ENCODE data around the gene ZFPM1.

The ZFPM1 gene

DNA sequence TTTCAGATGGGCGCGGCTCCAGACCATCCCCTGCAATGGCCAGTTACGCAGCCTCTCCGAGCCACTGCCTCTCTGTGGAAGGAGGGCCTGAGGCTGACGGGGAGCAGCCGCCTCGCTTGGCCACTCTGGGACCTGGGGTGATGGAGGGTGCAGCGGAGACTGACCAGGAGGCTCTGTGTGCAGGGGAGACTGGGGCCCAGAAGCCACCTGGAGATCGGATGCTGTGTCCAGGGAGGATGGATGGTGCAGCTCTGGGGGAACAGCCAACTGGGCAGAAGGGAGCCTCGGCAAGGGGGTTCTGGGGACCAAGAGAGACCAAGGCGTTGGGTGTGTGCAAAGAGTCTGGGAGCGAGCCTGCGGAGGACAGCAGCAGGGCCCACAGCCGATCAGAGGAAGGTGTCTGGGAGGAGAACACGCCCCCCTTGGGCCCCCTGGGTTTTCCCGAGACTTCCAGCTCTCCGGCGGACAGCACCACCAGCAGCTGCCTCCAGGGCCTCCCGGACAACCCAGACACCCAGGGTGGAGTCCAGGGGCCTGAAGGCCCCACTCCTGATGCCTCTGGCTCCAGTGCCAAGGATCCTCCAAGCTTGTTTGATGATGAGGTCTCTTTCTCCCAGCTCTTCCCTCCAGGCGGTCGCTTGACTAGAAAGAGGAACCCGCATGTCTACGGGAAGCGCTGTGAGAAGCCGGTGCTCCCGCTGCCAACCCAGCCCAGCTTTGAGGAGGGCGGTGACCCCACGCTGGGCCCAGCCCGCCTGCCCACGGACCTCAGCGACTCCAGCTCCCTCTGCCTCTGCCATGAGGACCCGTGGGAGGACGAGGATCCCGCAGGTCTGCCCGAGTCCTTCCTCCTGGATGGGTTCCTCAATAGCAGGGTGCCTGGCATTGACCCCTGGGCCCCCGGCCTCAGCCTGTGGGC is 17.4 kb upstream of the ZFPM1 start:
- peak; percentile 24 to 38 for DNase-seq

DNA sequence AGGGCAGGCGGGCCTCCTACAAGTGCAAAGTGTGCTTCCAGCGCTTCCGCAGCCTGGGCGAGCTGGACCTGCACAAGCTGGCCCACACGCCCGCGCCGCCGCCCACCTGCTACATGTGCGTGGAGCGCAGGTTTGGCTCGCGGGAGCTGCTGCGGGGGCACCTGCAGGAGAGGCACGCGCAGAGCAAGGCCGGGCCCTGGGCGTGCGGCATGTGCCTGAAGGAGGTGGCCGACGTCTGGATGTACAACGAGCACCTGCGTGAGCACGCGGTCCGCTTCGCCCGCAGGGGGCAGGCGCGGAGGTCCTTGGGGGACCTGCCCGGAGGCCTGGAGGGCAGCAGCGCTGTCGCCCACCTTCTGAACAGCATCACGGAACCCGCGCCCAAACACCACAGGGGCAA is 16.3 kb upstream of the ZFPM1 start:
- DNase-seq: no peak

DNA sequence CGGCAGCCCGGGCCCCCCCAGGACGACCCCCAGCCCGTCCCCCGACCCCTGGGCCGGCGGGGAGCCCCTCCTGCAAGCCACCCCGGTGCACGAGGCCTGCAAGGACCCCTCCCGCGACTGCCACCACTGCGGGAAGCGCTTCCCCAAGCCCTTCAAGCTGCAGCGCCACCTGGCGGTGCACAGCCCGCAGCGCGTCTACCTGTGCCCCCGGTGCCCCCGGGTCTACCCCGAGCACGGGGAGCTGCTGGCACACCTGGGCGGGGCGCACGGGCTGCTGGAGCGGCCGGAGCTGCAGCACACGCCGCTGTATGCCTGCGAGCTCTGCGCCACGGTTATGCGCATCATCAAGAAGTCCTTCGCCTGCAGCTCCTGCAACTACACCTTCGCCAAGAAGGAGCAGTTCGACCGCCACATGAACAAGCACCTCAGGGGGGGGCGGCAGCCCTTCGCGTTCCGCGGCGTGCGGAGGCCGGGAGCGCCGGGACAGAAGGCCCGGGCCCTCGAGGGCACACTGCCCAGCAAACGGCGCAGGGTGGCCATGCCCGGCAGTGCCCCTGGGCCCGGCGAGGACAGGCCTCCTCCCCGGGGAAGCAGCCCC is 15.6 kb upstream of the ZFPM1 start:
- DNase-seq: peak in 1 of 2 experiments; percentile 14

DNA sequence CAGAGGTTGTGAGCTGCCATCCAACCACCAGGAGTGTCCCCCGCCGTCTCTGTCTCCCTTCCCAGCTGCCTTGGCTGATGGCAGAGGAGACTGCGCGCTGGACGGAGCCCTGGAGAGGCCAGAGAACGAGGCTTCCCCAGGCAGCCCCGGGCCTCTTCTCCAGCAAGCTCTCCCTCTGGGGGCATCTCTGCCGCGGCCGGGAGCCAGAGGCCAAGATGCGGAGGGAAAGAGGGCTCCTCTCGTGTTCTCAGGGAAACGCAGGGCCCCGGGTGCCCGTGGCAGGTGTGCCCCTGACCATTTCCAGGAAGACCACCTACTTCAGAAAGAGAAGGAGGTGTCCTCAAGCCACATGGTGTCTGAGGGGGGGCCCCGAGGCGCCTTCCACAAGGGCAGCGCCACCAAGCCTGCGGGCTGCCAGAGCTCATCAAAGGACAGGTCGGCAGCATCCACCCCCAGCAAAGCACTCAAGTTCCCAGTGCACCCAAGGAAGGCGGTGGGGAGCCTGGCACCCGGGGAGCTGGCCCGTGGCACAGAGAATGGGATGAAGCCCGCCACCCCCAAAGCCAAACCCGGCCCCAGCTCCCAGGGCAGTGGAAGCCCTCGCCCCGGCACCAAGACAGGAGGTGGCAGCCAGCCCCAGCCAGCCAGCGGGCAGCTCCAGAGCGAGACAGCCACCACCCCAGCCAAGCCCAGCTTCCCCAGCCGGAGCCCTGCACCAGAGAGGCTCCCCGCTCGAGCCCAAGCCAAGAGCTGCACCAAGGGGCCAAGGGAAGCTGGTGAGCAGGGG is 14.8 kb upstream of the ZFPM1 start:
- DNase-seq: no peak

DNA sequence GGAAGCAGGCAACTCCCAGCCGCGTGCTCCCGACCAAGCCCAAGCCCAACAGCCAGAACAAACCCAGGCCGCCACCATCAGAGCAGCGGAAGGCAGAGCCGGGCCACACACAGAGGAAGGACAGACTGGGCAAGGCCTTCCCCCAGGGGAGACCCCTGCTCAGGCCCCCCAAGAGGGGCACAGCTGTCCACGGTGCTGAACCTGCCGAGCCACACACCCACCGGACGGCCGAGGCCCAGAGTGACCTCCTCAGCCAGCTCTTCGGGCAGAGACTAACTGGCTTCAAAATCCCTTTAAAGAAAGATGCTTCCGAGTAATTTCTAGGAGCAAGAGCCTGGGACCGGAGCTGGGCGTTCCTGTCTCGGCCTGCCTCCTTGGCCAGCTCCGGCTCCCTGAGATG is 14.1 kb upstream of the ZFPM1 start:
- DNase-seq: no peak

DNA sequence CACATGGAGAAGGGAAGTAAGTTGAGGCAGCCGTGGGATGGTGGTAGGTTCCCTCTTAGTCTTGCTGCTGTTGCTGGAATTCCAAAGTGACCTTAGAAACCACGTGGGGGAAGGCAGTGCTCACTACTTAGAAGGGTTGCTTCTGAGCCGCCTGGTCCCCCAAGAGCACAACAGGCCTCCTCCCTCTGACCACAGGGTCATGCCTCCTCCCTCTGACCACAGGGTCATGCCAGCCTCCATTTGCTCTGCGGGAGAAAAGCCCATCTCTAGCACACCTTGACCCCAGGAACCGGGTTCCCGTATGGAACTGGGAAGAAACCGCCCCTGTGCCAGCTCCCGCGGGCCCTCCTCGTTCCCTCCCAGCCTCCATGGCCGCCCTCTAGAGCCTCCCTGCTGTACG is 13.4 kb upstream of the ZFPM1 start:
- no peak for DNase-seq

DNA sequence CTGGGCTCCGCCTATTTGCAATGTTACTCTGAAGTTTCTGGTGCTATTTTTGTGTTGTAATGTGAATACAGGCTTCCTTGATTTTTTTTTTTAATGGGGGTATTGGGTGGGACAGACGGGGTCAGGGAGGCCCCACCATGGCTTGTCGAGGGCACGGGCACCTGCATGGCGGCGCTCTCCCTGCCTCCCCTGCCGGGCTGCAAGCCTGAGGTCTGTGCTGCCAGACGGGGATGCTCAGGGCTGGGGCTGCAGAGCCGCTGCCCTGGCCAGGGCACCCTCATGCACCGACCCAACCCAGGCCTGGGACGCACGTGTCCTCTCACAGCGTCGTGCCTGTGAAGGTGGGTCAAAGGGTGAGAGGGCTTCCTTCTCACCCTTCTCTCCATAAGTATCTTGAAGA is 13.0 kb upstream of the ZFPM1 start:
- DNase-seq: no peak

DNA sequence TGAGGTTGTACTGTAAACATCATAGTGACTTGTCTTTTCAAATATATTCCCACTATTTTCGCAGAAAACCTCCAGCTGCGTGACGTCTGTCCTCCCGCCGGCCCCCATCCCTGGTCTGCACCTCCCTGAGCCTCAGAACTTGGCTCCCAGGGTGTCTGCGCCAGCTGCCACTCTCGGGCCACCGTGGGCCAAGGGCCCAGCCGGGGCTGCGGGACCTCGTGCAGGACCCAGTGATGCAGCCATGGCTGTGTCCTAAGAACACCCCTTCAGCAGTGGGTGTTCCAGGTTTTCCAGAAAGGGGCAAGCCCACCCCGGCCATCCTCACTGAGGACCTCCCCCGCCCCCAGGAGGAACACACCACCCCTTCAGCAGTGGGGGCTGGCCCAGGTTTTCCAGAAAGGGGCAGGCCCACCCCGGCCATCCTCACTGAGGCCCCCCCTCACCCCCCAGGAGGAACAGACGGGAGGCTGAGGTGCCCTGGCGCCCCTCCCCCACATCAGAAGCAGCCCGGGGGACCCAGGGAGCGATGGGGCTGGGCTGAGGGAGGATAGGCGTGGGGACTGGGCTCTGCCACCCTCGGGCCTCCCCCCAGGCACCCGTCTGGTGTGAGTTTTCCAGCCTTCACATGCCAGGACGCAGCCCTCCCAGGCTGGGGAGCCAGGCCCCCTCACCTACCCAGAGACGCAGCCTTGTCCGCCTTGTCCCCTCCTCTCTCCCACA is 12.2 kb upstream of the ZFPM1 start:
- DNase-seq: no peak

DNA sequence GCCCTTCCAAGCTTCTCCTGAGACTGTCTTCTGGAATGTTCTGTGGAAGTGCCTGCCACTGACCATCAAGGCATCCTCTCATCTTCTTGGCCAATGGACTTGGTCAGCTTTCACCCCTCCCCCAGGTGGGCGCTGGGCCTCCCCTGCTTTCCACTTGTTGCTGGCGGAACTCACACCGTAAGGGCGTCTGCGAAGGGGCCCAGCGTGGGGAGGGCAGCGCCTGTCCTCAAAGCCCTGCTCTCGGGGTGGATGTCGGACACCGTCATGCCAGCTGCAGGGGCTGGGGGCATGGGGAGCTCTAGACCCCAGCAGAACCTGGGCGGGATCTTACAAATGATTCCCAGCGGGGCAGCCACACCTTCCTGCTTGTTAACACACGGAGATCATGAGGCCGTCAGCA is 11.6 kb upstream of the ZFPM1 start:
- no peak for DNase-seq

DNA sequence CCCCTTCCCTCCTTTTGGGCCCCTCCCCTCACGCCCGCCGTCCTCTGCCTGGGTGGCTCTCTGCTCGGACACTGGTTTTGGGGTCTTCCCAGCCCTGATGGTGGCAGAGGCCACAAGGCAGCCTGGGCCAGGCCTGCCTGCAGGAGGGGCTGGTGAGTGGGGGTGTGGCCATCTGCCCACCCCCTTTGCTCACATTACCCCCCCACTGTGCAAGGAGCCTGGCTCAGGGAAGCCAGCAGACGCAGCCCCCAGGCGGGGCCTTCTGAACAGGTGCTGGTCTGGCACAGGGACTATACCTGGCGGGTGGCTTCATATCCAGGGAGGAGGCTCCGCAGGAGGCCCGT is 10.7 kb upstream of the ZFPM1 start:
- no peak for DNase-seq

DNA sequence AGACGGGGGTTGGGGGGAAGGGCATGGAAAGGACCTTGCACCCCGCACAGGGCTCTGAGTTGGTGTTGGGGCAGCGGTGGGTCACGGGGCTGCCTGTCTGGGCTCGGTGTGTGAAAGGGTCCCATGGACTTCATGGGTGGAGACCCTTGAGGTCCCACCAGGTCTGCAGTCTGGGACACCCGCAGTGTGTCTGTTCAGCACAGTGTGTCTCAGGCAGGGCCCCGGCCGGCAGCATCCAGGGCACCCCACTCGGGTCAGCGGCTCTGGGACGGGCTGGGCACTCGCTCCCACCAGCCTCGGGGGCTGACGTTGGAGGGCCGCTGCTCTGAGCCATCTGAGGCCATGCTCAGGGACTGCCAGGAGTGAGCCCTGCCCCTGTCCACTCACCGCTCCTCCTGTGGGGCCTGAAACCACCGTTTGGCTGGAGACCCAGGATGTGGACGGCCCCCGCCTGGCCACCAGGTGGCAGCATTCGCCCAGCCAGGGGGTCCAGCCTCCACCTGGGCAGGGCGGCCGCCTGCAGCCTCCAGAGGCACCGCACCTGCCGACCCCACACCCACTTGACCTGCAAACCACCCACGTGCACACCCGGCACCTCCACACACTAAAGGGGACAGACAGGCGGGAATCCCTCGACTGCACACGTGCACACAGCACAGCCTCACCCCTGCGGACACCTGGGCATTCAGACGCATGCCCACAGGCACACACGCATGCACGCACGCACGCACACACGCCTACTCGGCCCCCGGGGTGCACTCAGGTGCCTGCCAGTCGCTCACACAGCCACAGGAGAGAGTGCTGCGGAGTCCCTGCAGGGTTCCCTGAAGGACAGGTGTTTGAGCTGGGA is 10.1 kb upstream of the ZFPM1 start:
- peak in 1 of 2 experiments; percentile 27 for DNase-seq

DNA sequence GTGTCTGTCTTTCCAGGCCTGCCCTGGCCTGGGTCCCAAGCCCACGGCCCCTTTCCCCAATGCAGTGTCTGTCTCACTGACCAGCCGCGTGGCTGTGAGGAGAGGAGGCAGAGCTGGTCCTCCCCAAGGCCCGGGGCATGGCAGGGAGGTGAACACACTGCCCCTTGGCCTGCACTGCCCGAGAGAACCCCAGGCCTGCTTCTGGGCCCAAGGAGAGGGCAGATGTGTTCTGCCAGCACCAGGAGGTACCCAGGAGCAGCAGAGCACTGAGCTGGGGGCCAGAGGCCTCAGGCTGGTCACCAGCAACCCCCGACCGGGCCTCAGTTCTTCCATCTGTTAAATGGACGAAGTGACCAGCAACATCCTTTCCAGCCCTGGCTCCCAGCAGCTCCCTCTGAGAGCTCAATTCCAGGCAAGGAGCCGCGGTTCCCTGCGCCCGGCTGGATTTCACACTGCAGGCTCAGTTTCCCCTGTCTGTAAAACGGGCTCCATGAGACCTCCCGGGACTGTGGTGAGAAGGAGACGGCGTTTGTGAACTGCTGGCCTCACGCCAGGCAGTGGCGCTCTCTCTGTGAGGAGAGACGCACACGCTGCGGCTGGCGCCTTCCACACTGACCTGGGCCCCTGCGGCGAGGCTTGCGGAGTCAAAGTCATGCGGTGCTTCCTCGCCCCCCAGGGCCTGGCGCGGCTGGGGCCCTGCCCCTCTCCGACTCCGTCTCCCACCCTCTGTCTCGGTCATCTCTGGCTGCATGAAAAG is 8.1 kb upstream of the ZFPM1 start:
- DNase-seq: no peak

DNA sequence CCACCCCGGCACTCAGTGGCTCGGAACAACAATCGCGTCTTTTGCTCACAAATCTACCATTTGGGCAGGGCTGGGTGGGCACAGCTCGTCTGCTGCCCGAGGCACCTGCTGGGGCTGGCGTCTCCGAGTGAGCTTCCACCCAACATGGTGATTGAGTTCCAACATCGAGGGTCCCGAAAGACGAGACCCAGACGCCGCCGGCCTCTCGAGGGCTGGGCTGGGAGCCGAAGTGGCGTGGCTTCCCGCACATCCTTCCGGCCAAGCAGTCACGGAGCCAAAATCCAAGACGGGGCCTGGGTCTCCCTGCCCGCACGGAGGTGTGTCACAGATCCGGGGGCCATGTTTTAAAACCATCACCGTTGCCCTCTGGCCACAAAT is 7.5 kb upstream of the ZFPM1 start:
- DNase-seq: no peak

DNA sequence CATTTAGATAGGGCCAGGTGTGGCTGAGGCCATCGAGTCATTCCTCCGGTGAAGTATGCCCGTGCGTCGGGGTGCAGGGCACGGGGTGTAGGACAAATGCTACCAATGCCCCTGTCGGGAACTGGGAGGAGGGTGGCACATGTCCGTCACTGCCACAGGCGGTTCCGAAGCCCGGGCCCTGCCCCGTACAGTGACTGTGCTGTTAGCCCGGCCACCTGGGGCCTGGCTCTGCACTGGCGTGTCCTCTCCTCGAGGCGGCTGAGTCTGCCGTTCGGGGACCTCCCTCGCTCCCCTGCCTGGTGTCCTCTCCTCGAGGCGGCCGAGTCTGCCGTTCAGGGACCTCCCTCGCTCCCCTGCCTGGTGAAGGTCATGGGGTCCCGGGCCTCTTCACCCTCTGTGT is 7.0 kb upstream of the ZFPM1 start:
- DNase-seq: no peak

DNA sequence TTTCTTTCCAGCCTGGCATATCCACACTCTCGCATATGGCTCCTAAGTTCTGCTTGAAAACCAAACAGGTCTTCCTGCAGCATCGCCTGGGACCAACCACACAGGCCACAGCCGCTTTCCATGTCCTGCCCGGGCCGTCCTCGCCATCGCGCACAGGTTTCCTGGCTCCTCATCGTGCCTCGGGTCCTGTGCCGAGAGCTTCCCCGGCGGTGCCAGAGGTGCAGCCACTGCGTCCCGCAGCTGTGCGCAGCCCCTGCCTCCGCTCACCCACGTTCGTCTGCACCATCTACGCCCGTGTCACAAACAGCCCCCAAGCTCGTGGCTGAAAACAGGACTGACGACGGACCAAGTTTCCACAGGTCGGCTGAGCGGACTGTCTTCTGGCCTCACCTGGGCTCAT is 6.3 kb upstream of the ZFPM1 start:
- no peak for DNase-seq

DNA sequence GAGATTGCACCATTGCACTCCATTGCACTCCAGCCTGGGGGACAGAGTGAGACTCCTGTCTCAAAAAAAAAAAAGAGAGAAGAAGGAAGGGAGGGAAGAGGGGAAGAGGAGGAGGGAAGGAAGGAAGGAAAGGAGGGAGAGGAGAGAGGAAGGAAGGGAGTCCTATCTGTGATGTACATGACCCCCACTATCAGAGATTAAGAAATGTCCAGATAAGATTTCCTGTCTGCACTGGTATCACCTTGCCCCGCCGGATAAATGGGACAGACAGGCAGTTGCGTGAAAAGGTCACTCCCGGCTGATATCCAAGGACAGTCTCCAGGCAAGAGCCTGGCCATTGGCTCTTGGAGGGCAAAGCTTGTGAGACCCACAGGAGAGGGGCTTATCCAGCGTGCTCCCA is 5.2 kb upstream of the ZFPM1 start:
- DNase-seq: no peak

DNA sequence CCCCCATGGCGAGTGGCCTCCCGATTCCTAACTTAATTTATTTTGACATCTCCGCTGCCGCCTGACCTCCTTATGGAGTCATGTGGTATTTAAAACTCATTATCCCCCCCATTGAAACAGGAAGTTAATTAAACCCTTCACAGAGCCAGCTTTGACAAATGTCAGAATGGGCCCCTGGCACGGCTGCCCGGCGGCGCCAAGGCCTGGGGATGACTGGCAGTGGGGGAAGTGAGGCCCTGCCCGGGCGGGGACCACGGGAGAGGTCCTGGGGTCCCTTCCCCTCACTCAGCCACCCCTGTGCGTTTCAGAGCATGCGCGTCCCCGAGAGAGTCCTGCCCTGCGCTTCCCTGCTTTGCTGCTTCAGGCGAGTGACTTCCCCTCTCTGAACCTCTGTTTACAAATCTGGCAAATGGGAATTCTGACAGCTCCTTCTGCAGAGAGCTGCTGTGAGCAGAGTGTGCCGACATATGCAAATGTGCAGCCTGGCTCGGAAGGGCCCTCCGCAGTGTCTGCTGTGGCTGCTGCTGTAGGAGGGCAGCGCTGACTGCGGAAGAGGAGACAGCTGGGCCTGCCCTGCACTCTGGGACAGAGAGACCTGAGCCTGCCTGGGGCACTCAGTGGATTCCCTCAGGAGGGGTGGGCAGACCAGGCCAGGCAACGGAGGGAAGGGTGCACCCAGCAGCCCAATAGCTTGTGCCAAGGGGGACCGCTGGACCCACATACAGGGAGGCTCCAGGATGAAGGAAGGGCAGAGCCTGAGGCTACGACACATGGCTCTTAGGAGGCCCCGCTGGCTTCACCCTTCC is 4.4 kb upstream of the ZFPM1 start:
- DNase-seq: peak; percentile 14 to 34

DNA sequence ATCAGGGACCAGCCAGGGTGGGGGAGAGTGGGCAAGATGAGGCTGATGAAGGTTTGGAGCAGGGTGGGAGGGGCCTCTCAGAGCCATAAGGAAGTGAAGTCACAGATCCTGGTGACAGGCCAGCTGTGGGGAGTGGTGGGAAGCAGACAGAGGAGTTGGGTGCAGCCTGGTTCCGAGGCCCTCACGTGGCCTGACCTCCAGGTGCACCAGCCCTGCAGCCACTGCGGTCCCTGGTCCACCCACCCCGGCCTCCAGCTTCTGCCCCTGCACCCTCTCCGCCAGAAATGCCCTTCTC is 3.9 kb upstream of the ZFPM1 start:
- DNase-seq: no peak

DNA sequence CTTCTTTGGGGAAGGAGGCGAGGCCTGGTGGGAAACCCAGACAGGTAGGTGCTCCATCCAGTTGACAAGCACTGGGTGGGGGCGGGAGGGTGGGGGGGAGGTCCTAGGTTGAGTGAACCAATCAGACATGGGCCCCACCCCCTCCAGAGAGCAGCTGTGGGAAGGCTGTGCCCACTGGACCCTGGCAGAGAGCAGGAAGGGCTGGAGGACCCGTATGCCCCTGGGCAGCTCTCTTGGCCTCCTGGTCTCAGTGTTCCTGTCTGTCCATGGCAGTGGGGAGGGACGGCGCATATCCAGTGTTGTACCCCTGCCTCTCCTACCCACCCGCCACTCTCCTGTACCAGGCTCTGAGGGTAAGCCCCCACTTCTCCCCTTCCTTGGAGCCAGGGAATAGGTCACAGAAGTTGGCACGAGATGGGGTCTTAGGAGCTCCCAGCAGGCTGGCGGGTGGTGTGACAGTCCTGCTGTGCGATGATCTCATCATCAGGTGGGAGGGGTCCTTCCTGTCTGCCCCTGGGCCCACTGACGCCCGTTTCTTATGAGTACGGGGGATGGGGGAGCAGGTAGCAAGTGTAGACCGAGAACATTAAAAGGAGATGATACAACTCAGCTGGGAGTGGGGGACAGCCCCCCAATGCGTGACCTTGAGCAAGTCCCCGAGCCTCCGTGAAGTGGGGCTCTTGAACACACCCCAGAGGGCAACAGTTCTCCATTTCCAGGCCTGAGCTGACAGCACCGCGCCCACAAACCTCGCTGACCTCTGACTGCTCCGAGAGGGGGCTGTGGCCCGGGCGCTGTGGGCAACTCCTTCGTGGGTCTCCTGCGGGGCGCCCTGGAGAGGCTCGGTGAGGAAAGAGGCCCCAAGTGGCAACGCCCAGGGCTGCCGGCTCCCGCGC is 1.2 kb upstream of the ZFPM1 start:
- no peak for DNase-seq
